Spleen (tissue), 7 donors: ENCODE data around the gene CCDC122.

Source experiments
- POLR2AphosphoS5 ChIP-seq, 3 donors: sonication (generic); formaldehyde crosslinking; IDR thresholded peaks; one replicate each; pipeline ENCODE4 v1.5.1; 2017; ENCODE audit warnings: antibody characterized with exemption in 3 of 3
- TF ChIP-seq, protein P1 (sequence below), 11 experiments: fragments of 200-600 bp in 7 of 11; fragments of 450-650 bp in 4 of 11; sonication (generic) in 4 of 11; IDR thresholded peaks in 8 of 11; conservative IDR thresholded peaks in 3 of 11; 1 replicate in 7 of 11; 2 replicates in 4 of 11; pipeline versions ENCODE4 v1.4.0 to v1.8.0; 2016 to 2021; ENCODE audit warnings: antibody characterized with exemption in 11 of 11, inconsistent platforms in 4 of 11, mild to moderate bottlenecking in 1 of 11
- donor health status: DM: no; HTN: no; CAD: no; lungs with moderate emphysema.
- donor health status: DM: no; HTN: no; CAD: no.
- donor health status: DM: no; HTN: no; CAD: no.

DNA sequence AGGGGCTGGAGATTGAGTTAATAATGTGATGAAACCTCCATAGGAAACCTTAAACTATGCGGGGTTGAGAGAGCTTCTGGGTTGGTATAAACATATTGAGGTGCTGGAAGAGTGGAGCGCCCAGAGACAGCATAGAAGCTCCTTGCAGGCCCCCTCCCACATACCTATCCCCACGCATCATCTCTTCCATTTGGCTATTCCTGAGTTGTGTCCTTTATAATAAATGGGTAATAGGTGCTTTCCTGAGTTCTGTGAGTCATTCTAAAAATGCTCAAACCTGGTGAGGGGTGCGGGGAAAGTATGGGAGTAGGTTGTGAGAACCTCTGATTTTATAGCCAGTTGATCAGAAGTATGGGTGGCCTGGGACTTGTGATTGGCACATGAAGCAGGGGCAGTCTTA is 14.6 kb downstream of the CCDC122 start:
- TF ChIP-seq, protein P1, sequence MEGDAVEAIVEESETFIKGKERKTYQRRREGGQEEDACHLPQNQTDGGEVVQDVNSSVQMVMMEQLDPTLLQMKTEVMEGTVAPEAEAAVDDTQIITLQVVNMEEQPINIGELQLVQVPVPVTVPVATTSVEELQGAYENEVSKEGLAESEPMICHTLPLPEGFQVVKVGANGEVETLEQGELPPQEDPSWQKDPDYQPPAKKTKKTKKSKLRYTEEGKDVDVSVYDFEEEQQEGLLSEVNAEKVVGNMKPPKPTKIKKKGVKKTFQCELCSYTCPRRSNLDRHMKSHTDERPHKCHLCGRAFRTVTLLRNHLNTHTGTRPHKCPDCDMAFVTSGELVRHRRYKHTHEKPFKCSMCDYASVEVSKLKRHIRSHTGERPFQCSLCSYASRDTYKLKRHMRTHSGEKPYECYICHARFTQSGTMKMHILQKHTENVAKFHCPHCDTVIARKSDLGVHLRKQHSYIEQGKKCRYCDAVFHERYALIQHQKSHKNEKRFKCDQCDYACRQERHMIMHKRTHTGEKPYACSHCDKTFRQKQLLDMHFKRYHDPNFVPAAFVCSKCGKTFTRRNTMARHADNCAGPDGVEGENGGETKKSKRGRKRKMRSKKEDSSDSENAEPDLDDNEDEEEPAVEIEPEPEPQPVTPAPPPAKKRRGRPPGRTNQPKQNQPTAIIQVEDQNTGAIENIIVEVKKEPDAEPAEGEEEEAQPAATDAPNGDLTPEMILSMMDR (IDR thresholded peaks at IDR 0.05 in 8 of 11, conservative IDR thresholded peaks at IDR 0.05 in 3 of 11): no peak
- no peak for TF ChIP-seq POLR2AphosphoS5 (IDR thresholded peaks at IDR 0.05)
